DMS 273 (cell line): ENCODE data around the gene TEKT2.

Experiments used
- DNase-seq: peaks from one replicate; lab custom pipeline; 2025; ENCODE audit not compliant: unreplicated experiment; lab: John Stamatoyannopoulos, UW

TEKT2 gene

DNA sequence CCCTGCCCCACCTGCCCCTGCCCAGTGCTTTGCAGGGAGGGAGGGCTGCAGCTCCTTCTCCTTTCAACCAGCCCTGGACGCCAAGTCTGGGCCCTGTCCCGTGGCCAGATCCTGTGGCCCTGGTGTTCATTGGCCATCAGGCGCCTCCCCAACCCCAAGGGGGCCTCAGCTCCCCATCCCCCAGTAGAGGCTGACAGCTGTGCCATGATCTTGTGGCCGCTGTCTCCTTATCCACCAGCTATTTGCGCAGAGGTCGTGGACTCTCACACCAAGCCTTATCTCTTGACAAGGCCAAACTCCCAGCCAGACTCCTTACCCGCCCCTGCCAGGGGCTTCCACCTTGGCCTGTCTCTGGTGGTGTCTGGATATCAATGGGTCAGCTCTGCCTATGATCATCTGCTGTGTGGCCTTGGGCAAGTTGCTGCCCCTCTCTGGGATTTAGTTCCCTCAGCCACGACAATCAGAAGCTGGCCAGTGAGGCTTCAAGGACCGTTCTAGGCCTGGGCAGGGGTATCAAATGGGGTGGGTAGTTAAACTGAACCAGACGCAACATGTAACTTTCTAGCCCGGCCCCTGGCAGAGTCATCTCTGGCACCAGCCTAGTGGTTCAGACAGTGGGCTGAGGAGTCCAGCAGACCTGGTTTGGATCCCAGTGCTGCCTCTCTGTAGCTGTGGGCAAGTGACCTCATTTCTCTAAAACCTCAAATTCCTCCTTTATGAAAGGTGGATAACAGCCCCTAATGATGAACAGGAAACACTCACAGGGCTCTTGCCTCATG, 44.4 kb downstream of the TEKT2 start:
- DNase-seq = no peak

DNA sequence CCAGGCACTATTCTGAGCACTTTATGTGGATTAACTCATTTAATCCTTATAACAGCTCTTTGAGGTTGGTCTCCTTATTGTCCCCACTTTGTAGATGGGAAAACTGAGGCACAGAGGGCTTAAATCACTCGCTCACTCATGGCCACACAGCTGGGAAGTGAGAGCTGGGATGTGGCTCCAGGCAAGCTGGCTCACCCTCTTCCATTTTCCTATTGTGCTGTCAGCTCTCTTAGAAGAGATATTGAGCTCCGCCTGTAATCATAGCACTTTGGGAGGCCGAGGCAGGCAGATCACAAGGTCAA, 45.0 kb downstream of the TEKT2 start:
- DNase-seq = no peak

DNA sequence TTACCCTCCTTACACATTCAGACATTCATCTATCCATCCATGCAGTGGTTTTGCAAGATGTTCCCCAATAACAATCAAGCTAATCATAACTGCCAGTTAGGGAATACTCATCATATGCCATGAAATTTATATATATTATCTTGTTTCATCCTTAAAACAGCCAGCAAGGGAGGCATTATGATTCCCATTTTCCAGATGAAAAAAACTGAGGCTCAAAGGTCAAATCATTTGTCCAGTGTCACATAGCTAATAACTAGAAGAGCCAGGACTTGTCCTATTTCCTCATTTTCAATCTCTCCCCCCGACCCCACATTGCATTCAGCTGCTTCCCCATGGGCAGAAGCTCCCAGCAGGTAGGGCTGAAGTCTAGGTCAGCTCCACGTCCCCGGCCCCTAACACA, 48.1 kb downstream of the TEKT2 start:
- DNase-seq = no peak

- peak; percentile 61 for DNase-seq
Measured at GRCh38 chr1:36133484-36133883, 49.6 kb downstream of the TEKT2 start.

DNA sequence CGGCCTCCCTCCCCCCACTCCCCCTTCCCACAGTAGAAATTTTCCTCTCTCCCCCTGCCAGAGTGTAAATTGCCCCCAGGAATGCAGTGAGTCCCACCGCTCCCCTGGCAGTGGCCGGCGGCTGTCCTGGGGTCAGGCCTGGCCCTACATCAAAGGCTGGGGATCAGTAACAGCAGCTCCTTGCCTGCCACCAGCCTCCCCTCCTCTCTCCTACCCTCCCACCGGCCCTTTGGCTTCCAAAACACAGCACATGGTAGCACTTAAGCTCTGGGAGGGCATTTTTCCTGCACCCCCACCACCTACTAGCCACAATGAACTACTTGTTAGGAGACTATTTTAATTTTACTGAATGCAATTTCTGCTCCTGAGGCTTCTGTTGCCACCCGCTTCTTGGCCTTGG, 50.1 kb downstream of the TEKT2 start:
- DNase-seq = no peak

DNA sequence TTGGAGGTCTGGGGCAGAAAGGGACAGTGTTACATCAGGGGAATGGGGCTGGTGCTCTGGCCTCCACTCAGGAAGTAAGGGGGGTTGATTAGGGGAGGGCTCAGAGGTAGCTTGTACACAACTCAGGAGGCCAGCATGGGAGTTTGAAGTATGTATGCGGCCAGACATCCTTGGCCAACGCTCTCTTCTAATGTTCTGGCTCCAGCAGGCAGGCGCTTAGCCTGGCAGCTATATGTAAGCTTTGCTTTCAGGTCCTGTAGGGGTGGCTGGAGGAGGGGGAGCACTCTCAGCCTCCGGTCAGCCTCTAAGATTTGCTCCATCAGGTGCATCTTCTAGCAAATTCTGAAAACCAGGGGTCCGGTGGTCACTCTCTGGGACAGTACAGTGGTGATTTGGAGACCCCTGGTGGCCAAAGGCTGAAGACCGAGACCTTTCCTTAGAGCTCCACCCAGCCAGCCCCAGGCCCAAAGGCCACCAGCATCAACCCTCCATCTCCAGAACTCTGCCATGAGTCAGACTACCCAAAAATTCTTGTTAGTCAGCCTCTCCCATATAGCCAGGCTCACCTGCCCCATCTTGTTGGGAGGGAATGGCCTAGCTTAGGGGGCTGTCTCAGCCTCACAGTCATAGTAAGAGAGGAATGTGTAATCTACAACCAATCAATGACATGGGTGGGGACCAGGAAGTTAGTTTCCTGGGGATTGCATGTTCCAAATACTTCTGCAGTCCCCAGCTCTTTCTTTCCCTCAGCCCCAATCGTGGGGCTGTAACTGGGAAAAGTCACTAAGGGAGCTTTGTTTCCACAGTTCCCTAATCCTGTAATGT, 50.8 kb downstream of the TEKT2 start:
- peak; percentile 67 for DNase-seq

- DNase-seq = no peak
Measured at GRCh38 chr1:36135330-36135667, 51.4 kb downstream of the TEKT2 start.

- no peak for DNase-seq
Measured at GRCh38 chr1:36135796-36136195, 51.9 kb downstream of the TEKT2 start.

DNA sequence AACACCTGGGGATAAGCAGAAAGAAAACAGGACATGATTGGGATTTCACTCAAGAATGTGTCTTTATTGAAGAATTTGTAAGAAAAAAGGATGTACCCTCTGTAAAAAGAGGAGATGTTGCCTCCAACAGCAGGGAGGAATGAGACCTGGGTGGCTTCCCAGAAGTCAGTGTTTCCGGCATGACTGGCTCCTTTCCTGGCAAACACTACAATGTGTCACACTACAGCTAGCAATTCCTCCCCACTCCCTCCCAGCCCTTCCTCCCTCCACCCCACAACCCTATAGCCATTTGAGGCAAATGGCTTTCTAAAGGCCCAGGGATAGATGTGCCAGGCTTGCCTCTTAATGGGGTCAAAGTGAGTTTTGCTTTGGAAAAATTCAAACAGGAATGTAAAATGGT, 52.6 kb downstream of the TEKT2 start:
- no peak for DNase-seq

- DNase-seq = no peak
Measured at GRCh38 chr1:36137226-36137625, 53.3 kb downstream of the TEKT2 start.

DNA sequence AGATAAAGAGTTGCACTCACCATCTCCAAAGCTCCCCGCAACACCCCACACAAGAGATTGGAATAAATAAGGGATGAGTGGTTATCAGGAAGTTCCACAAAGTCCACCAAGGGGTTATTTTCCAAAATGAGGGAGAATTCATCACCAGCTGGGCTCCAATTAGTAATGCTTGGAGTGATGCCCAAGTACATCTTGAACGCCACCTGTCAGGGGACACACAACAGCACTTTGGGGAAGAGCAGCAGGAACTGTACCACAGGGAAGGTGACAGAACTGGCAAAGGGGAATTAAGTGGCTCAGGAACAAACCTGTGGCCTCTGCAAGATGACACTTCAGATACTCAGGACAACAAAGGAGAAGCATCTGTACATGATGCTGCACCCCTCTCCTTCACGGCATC, 53.9 kb downstream of the TEKT2 start:
- DNase-seq = peak; percentile 90
